GM13977 (cell line): ENCODE measurements around the gene PLXNA4.

Experiments used
- DNase-seq: peaks from one replicate; pipeline ENCODE4 v3.0.0; 2012; ENCODE audit warnings: low spot score
- in situ Hi-C: fragments of 300-500 bp; cut with MboI; formaldehyde crosslinking; loops from one replicate; pipeline ENCODE4 v1.12.0; 2022; ENCODE audit warnings: low sequenced_read_pairs, low pct_unique_long_range_greater_than_20kb, mixed read lengths, inconsistent platforms; ENCODE audit not compliant: unreplicated experiment
- TF ChIP-seq, protein P1 (sequence below): IDR thresholded peaks from 2 replicates; pipeline ENCODE4 v1.5.1; 2012; ENCODE audit warnings: mild to moderate bottlenecking, control low read depth; ENCODE audit not compliant: insufficient read depth; ENCODE audit errors: extremely low read depth, missing control alignments

Gene PLXNA4

DNA sequence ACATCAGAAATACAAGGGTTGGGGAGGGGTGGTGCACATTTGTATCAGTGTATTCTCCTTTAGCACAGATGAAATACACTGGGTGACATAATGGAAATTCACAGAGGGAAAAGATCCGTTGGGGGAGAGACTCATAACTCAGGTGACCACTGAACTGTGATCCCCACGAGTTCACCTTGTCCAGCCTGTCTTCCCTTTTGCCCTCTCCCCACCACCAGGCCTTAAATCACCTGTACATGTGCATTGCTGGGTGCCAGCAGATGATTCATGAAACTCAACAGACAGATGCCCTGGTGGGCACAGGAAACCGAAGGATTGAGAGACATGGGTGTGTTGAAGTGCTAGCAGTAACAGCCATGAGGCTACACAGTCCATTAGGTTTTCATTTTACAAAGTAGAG is 253.3 kb downstream of the PLXNA4 start:
- DNase-seq = no peak
- in situ Hi-C loops = loop anchor here (25.0 kb wide), 1 partner anchor 264 kb away; the partner anchor contains the start of gene PLXNA4
- TF ChIP-seq, protein P1, sequence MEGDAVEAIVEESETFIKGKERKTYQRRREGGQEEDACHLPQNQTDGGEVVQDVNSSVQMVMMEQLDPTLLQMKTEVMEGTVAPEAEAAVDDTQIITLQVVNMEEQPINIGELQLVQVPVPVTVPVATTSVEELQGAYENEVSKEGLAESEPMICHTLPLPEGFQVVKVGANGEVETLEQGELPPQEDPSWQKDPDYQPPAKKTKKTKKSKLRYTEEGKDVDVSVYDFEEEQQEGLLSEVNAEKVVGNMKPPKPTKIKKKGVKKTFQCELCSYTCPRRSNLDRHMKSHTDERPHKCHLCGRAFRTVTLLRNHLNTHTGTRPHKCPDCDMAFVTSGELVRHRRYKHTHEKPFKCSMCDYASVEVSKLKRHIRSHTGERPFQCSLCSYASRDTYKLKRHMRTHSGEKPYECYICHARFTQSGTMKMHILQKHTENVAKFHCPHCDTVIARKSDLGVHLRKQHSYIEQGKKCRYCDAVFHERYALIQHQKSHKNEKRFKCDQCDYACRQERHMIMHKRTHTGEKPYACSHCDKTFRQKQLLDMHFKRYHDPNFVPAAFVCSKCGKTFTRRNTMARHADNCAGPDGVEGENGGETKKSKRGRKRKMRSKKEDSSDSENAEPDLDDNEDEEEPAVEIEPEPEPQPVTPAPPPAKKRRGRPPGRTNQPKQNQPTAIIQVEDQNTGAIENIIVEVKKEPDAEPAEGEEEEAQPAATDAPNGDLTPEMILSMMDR = no peak

DNA sequence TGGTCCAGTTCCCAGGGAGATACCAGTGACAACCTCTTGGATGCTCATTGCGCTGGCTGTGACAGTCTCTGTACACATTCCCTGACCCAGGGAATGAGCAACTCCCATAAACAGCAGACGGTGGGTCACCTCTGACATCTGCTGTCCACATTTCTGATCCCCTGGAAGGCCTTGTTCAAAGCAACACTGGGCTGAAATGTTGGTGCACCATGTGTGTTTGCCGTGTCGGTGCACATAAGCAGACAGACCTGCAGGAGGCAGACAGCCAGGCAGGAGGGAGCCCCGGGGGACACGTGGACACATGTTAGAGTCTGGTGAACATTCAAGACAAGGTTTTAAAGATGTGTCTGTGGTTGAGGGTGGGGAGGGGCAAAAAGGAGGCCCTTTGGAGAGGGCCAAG is 254.9 kb downstream of the PLXNA4 start:
- in situ Hi-C loops = loop anchor here (25.0 kb wide), 1 partner anchor 266 kb away; the partner anchor contains the start of gene PLXNA4
- DNase-seq = no peak
- TF ChIP-seq, protein P1 = no peak

DNA sequence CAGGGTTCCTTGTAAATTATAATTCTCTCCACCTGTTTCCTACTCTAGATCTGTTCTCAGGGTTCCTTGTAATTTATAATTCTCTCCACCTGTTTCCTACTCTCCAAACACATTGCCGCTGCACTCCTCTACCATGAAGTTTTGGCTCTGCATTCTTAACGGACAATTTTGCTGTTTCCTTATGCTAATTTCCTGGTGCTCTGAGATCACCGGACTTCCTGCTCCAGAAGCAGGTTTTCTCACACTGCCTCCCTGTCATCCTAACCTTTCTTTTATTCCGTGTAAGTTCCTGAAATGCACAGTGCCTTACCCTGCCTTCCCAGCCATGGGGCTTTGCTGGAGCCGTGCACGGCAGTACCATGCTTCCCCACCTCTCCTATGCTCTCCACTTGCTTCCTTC is 256.8 kb downstream of the PLXNA4 start:
- in situ Hi-C loops = loop anchor here (25.0 kb wide), 1 partner anchor 268 kb away; the partner anchor contains the start of gene PLXNA4
- no peak for DNase-seq
- TF ChIP-seq, protein P1 = no peak

DNA sequence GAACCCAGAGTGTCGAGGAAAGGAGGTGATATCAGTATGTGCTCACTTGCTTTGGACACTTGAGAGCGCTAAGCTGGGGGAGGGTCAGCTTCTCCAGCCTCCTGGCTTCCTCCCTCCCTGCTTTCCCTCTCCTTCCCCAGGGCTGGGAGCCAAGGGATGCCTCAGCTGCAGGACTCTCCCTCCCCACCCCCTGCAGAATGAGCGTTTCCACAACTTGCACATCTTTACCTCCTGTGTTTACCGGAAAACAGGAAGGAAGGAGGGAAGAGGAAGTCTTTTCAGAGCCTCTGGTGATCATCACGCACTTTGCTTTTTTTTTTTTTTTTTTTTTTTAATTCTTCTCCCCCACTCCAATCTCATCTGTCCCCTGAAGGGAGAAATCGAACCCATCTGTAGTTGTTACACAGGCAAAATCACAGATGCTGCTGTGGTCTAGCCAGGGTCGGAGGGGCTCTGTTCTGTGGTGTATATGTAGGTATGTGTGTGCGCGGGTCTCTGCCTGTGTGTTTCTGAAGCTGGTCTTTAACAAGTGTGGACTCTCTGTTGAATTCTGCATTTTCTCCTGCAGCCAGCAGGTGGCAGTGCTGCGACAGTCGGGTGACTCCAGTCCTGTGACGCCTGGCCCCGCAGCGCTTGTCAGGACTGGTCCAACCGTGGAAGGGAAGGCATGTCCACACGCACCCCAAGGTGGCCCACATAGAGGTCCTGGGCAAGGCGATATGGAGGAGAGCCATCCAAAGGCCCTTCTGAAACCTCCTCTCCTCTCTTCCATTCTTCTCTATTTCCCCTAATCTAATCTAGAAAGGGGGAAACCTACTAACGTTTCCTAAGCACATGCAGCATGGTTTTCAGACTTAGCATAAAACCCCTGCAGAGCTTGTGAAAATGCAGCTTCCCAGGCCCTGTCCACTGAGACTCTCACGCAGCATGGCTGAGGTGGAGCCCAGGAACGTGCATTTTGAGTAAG is 257.6 kb downstream of the PLXNA4 start:
- TF ChIP-seq, protein P1 = peak; percentile 90
- in situ Hi-C loops = loop anchor here (25.0 kb wide), 1 partner anchor 269 kb away; the partner anchor contains the start of gene PLXNA4
- peak; percentile 84 for DNase-seq

DNA sequence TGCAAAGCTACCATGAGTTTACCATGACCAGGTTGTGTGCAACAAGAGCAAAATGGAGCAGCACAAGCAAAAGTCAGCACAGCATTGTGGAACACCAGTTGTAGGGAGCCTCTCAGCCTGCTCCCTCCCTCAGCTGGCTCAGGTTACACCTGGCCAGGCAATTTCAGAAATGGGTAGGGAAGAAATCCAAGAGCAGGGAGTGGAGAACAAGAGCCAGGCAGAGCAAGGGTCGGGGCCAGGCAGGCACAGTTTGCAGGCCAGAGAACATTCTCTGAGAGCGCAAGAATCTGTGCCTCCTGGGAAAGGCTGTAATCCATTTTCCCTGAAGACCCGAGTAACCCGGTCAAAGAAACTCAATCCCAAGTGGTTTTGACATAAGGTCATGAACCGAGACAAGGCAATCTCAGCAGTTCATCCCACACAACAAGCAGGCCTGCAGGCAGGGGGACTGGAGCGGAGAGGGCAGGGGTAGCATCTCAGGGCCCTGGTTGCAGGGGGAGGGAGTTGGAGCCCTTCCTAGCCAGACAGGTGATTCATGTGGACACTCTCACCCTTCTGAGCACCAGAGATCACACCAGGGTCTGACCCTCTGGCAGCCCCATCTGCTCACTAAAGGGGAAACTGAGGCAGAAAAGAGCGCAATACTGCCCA is 258.4 kb downstream of the PLXNA4 start:
- in situ Hi-C loops = loop anchor here (25.0 kb wide), 1 partner anchor 269 kb away; the partner anchor contains the start of gene PLXNA4
- DNase-seq = no peak
- TF ChIP-seq, protein P1 = no peak

DNA sequence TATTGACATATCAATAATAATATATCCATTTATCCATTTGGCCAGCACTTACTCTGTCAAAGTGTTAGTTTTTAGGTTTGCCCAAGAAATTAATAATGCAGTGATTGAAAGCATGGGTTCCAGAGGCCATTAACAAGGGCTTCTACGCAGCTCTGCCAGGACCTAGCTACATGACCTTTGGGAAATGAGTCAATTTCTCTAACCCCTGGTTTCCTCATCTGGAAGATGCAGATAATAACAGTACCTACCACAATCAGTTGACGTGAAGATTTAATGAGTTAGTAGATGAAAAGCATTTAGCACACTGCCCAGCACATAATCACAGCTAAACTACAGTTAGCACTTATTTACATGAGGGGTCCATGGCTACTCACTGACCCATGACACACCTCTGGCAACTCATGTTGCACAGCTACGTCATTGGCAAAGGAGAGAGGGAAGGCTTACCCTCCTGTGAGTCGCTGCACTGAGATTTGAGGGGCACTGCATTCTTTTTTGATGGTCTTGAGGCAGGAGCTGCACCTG is 263.7 kb downstream of the PLXNA4 start:
- TF ChIP-seq, protein P1 = no peak
- in situ Hi-C loops = loop anchor here (25.0 kb wide), 1 partner anchor 275 kb away; the partner anchor contains the start of gene PLXNA4
- no peak for DNase-seq
